ENCODE measurements around the gene CIROP.

DNA sequence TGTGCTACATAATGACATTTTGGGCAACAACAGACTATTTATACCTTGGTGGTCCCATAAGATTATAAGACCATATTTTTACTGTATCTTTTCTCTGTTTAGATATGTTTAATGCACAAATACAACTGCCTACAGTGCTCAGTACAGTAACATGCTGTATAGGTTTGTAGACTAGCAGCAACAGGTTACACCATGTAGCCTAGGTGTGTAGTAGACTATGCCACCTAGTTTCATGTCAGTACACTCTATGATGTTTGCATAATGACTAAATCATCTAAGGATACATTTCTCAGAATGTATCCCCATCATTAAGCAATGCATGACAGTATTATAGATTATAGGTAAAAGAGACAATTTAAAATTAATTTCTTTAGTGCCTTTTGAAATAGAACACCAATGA lies 45.0 kb upstream of the CIROP start:
- TF ChIP-seq, protein P1, sequence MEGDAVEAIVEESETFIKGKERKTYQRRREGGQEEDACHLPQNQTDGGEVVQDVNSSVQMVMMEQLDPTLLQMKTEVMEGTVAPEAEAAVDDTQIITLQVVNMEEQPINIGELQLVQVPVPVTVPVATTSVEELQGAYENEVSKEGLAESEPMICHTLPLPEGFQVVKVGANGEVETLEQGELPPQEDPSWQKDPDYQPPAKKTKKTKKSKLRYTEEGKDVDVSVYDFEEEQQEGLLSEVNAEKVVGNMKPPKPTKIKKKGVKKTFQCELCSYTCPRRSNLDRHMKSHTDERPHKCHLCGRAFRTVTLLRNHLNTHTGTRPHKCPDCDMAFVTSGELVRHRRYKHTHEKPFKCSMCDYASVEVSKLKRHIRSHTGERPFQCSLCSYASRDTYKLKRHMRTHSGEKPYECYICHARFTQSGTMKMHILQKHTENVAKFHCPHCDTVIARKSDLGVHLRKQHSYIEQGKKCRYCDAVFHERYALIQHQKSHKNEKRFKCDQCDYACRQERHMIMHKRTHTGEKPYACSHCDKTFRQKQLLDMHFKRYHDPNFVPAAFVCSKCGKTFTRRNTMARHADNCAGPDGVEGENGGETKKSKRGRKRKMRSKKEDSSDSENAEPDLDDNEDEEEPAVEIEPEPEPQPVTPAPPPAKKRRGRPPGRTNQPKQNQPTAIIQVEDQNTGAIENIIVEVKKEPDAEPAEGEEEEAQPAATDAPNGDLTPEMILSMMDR (IDR thresholded peaks at IDR 0.05; ENCODE audit: poor library complexity), result no peak
- TF ChIP-seq EZH2phosphoT487 (IDR thresholded peaks at IDR 0.05; ENCODE audit: low read depth, severe bottlenecking, unreplicated experiment), result no peak
